GM19023 (cell line): ENCODE measurements around the gene MYL12A.

Experiments used
- ATAC-seq: cut with Tn5 transposase; IDR thresholded peaks from one replicate; pipeline ENCODE4 v1.9.1; 2021; ENCODE audit warnings: mild to moderate bottlenecking, moderate library complexity; ENCODE audit not compliant: unreplicated experiment

The MYL12A gene

DNA sequence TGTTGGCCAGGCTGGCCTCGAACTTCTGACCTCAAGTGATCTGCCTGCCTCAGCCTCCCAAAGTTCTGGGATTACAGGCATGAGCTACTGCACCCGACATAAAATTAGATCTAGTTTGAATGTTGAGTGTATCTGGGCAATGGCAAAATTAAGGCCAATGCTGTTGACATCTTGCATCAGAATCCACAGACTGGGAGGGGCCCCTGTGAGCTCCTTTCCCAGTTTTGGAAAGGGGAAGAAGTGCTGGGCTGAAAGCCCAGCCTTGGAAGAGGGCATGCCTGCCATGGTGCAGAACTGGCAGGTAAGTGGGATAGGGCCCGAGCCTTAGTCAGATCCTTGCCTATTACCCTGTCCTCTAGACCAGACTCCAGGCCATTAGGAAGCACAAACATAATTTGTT, 23.4 kb upstream of the MYL12A start:
- ATAC-seq, result no peak

- no peak for ATAC-seq
Measured at GRCh38 chr18:3225588-3225987, 22.0 kb upstream of the MYL12A start.

GRCh38 chr18:3226048-3226447, 21.6 kb upstream of the MYL12A start:
- no peak for ATAC-seq

- no peak for ATAC-seq
Measured at GRCh38 chr18:3230401-3231334, 16.9 kb upstream of the MYL12A start.

DNA sequence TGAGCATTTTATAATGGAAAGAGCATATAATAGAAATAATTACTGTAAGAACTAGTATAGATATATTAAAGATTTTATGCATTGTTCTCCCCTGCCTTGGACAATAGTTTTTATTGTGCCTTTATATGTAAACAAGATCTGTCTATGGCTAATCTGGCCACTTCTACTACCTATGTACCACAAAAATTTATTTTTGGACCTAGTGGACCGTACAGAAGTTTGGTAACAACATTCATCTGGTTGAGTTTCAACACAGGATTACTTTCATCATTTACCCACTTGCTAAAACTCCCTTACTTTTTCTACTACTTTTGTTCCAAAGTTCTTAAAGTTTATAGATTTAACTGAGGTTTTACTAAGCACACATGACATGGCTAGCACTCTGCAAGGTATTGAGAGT, 14.6 kb upstream of the MYL12A start:
- ATAC-seq, result no peak

DNA sequence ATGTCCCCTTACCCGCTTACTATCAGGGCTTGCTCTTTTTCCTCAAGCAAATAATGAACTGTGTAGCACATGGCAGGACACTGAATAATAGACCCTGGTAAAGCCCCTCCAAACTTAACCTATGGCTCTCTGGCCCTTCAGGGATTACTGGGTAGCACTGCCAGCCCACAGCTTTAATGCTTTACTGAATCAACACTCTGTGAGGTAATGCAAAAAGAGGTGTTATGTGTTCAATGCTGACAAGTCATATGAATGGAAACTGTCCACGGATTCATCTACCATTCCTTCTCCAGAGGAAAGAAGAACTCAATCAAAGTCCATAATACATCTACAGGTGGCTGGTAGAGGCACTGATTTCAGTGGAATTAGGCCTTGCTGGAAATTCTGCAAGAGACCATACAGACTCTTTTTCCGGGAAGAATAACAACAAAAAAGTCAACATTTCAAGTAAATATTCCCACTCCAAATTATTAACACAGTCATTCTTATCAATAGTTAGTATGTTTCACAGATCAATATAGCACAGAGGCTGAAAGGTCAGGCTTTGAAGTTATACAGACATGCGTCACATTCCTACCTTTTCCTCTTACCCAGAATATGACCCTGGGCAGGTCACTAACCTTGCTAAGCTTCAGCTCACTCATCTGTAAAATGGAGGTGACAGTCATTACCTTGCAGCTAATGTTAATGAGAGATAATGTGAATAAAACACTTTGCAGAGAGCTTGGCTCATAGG, 14.0 kb upstream of the MYL12A start:
- no peak for ATAC-seq

DNA sequence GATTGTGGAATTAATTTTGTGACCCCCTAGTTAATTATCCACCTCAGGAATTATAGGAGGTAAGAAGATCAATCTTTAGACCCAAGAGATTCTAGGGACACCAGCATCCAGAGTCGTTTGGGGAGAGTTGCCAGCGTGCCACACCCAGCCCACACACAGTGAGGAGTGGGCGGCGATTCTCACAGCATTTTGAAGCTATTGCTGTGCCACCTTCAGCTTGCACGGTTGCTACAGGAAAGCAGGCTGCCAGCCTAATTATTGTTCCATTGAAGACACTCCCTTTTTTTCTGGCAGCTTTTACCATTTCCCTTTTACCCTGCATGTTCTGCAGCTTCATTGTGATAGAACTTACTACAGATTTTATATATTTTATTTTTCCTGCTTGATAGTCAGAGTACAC, 13.1 kb upstream of the MYL12A start:
- ATAC-seq, result no peak

GRCh38 chr18:3235846-3236245, 11.8 kb upstream of the MYL12A start:
- ATAC-seq, result no peak

DNA sequence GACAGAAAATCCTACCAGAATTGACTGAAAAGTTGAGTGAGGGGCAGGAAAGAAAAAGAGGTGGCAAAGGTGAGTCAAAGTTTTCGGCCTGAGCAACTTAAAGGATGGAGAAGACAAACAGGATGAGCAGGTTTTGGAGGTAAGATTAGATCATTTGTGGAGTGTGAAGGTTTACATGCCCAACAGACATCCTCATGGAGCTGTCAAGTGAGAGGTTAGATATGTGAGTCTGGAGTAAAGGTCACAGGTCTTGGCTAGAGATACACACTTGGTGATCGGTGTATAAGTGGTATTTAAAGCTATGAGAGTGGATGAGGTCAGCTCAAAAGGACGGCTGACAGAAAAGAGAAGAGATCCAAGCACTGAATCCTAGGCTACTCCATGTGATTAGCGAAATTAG, 11.1 kb upstream of the MYL12A start:
- no peak for ATAC-seq

- ATAC-seq, result no peak
Measured at GRCh38 chr18:3238742-3239141, 8.9 kb upstream of the MYL12A start.

DNA sequence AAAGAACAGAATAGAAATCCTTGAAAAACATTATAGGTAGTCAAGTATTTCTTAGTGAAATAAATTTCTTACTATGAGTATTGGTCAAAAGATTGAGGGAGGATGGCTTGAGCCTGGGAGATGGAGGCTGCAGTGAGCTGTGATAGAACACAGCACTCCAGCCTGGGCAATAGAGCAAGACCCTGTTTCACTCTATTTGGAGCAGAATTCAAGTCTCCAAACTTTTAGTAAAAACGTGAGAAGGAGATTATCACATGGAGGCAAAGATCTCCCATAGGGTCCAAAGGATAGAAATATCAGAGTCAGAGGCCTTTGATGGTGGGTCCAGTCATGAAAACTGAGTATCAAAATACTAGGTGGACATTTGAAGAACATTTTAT, 2.4 kb upstream of the MYL12A start:
- no peak for ATAC-seq

GRCh38 chr18:3245853-3246634, 1.6 kb upstream of the MYL12A start:
- peak; percentile 51 for ATAC-seq

DNA sequence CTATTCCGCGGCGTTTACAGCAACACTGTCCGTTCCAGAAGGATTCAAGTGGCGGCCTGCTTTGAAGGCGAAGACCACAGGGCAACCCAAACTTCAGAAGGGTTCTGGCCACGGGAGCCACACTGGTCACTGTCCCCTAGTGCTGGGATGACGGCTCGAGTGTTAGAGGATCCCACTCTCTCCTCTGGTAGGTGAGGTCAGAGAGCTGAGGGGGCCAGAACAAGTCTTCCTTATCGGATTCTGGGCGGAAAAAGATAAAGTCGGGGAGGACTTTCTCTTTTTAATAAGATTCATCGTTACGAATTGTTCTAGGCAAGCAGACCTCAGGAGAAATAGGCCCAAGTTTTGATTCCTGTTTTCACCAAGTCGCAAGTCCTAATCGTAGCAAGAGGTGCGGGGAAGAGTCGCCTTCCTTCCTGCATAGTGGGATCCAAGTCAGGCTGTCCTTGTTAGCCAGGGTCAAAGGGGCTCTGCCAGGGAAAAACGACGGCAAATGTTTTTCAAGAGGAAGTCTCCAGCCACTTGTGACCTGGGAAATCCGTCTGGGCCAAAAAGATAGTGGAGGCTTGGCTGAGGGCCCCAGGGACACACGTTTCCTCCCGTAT, 864 bp upstream of the MYL12A start:
- no peak for ATAC-seq

GRCh38 chr18:3248062-3248657, 559 bp downstream of the MYL12A start:
- ATAC-seq, result no peak

- ATAC-seq, result no peak
Measured at GRCh38 chr18:3248658-3249359, 1.2 kb downstream of the MYL12A start.

- ATAC-seq, result no peak
Measured at GRCh38 chr18:3250237-3251107, 2.9 kb downstream of the MYL12A start.

GRCh38 chr18:3251249-3251962, 3.8 kb downstream of the MYL12A start:
- no peak for ATAC-seq

DNA sequence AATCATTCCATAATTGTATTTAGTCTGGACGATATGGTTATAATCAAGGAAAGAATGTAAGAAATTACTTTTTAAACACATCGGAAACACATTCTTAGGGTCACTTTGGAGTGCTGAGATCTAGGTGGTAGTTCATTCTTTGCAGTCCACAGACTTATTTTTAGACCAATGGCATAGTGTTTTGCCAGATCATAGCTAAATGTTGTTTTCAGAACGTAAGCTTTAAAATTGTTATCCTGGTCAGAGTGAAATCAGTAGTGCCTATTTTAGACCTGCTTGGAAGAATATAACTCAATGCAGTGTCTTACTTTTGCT, 4.3 kb downstream of the MYL12A start:
- no peak for ATAC-seq

DNA sequence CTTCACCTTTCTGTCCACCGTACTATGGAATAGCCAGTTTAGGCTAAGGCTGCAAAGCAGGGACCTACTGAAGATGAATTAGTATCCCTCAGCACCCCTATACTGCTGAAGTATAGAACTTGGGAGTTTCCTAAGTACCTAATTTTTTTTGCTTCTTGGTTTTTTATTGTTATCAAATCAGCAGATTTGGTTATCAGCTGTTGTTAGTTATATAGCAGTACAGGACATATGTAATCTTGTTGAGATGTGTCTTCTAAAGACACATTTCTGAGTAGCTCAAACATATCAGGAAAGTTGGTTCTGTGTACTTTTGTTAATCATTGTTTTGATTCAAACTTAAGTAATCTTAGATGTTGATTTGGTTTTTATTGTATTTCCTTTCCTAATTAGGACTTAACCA, 5.2 kb downstream of the MYL12A start:
- ATAC-seq, result no peak
